ENCODE measurements around the gene MBD5.

- no peak for TF ChIP-seq CTCF (optimal IDR thresholded peaks at IDR 0.05 in 1 of 3, IDR thresholded peaks at IDR 0.05 in 1 of 3, conservative IDR thresholded peaks at IDR 0.05 in 1 of 3; ENCODE audit: extremely low read depth in 1 of 3, insufficient read depth in 2 of 3, low read length in 3 of 3)
- no peak for TF ChIP-seq EZH2 (IDR thresholded peaks at IDR 0.05; ENCODE audit: low read length)
Observed at GRCh38 chr2:148263890-148264289, 243.0 kb downstream of the MBD5 start.
